NCI-H774 (cell line): ENCODE measurements around the gene IBA57.

Experiments used
- DNase-seq: peaks from one replicate; lab custom pipeline; 2025; lab: John Stamatoyannopoulos, UW

IBA57 gene

DNA sequence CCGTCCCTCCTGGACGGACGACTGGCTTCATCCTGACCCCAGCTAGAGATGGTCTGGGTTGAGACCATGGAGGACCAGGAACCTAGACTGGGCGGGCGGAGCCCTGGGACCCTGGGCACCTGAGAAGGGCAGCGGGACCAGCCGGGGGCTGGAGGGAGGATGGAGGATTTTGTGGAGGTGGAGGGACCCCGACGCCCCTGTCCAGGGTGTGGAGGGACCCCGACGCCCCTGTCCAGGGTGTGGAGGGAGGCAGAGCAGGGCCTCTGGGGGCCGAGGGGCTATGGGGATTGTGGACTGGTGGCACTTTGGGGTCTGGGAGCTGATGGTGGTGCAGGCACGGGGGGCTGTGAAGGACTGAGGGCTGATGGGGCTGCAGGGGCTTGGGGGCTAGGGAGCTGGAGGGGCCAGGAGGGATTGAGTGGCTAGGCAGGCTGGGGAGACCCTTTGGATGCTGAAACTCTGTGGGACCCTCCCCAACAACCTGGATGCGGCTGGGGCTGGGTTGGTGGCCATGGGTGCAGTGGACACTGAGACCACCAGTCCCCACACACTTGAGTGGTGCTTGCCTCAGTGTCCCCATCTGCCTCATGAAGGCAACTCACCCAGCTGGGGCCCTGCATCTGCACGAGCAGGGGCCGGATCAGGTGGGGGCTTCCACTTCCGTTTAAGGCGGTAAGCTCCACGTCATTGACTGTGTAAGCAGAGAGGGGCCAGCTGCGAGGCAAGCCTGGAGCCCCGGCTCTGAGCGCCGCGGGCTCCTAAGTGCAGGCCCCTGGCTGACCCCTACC is 8.5 kb upstream of the IBA57 start:
- no peak for DNase-seq

DNA sequence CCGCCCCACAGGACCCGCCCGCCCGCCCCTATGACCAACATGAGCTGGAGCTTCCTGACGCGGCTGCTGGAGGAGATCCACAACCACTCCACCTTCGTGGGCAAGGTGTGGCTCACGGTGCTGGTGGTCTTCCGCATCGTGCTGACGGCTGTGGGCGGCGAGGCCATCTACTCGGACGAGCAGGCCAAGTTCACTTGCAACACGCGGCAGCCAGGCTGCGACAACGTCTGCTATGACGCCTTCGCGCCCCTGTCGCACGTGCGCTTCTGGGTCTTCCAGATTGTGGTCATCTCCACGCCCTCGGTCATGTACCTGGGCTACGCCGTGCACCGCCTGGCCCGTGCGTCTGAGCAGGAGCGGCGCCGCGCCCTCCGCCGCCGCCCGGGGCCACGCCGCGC is 7.9 kb upstream of the IBA57 start:
- no peak for DNase-seq

GRCh38 chr1:228158151-228159007 is 7.2 kb upstream of the IBA57 start:
- no peak for DNase-seq

DNA sequence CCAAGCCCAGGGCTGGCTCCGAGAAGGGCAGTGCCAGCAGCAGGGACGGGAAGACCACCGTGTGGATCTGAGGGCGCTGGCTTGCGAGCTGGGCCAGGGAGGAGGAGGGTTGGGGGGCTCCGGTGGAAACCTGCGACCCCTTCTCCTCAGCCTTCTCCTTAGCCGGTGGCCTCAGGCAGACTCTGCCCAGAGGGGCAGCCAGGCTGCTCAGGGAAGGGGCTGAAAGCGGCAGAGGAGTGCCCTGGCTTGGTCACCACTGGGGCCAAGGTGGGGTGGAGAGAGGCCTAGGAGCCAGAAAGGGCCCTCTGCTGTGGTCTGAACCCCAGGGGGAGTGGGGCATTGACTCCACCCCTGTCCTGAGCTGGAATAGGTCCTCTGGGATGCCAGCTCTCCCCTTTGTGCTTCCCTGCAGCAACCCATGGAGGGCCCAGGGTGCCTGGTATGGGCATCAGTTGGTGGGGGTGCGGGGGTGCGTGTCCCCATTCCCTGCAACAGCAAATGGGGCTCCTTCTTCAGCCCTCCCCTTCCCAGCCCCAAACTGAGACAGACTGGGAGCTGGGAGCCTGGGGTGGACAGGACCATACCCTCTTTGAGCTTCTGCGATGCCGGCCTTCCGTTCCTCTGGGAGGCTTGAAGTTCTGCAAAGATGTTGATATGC is 6.5 kb upstream of the IBA57 start:
- no peak for DNase-seq

GRCh38 chr1:228160201-228160761 is 5.3 kb upstream of the IBA57 start:
- DNase-seq, result no peak

- DNase-seq, result no peak
These were observed 4.2 kb upstream of the IBA57 start for GRCh38 chr1:228161362-228161761.

GRCh38 chr1:228161866-228162265 is 3.7 kb upstream of the IBA57 start:
- no peak for DNase-seq

GRCh38 chr1:228162286-228163006 is 3.2 kb upstream of the IBA57 start:
- DNase-seq, result no peak

DNA sequence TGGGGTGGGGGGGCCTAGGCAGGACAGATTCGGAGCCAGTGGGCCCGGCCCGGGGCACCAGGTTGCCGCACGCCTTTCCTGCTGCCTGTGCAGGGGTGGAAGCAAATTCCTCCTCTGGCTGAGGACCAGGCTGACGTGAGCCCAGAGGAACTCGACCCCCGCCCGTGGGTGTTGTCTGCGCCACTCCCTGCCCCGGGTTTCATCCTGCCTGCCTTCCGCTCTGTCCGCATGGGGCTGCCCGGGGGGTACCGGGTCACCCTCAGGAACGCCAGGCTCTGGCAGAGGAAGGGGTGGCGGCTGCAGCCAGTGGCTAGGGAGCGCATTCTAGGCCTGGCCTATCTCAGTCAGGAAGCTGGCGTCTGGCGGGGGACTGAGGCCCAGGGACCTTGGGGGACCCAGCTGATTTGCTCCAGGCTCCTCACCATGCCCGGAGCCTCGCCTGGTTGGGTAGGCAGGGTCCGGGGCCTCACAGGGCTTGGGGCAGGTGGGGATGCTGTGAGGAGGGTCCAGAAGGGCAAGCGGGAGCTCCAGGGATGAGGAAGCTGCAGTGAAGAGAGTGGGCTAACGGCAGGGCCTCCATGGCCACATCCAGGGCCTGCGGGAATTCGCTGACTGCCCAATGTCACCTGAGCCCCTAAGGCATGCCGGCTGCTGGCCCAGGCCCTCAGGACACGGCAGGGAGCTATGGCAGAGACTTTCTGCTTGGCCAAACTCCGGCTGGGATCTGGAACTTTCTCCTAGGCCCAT is 2.4 kb upstream of the IBA57 start:
- no peak for DNase-seq

DNA sequence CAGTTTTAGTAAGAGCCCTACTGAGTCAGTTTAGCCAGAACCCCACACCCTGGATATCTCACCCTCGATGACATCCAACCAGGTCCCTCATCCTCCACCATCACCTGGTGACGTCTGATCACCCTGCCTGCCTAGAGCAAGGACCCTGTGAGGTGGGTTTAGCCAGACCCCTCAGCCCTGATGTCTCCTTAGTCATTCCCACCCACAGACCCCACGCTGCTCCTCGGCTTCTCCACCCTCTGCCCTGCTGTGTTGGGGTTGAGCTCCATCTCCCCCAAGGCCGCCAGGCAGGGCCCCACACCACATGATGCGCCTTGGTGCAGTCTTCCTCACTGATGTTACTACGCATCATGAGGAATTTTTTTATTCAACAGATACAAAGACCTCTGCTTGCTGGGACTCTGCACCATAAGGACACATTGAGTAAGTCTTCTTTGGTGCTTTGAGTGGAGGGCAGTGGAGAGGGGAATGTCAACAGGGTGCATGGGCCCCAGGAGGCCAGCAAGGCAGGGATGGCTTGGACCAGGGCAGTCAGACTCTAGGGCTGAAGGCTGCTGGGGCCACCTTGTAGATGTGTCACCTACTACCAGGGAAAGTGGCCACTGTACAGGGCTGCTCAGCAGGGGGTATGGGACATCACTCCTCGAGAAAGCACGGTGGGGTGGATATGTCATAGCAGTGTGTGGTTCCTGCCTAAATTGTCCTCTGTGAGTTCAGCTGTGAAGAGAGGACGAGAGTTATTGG is 1.7 kb upstream of the IBA57 start:
- DNase-seq, result no peak

GRCh38 chr1:228164561-228165371 is 838 bp upstream of the IBA57 start:
- no peak for DNase-seq

DNA sequence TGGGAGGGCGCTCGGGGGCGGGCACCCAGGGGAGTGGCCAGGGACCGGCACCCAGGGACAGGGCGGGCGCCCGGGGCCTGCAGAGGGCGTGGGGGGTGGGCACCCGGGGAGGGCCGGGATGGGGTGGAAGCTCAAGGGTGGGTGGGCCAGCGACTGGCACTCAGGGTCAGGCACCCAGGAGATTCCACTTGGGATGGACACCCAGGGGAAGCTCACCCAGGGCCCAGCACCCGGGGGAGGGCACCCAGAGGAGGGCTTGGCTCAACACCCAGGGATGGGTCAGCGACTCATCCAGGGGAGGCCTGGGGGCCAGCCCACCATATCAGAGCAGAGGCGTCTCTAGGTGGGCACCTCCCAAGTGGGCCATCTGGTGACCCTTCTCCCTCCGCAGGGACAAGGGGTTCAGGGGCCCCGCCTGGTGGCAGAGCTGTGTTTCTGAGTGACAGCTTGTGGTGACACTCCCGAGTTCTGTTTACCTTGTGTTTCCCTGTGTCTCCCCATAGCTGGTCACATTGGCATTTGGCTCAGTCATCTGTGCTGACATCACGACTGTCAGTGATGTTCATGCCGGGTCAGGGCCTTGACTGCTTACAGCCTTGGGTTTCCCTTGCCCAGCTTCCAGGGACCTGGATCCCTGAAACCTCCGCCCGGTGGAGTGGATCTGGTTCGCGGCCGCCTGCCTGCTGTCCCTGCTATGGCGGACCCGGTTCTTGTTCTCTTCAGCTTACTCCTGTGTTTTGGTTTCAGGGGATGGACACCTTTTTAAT is 749 bp downstream of the IBA57 start:
- DNase-seq, result peak; percentile 32

- DNase-seq, result no peak
These were observed 3.1 kb downstream of the IBA57 start for GRCh38 chr1:228168563-228169270.

- DNase-seq, result no peak
These were observed 3.7 kb downstream of the IBA57 start for GRCh38 chr1:228169345-228169744.

- no peak for DNase-seq
These were observed 5.1 kb downstream of the IBA57 start for GRCh38 chr1:228170666-228171065.

DNA sequence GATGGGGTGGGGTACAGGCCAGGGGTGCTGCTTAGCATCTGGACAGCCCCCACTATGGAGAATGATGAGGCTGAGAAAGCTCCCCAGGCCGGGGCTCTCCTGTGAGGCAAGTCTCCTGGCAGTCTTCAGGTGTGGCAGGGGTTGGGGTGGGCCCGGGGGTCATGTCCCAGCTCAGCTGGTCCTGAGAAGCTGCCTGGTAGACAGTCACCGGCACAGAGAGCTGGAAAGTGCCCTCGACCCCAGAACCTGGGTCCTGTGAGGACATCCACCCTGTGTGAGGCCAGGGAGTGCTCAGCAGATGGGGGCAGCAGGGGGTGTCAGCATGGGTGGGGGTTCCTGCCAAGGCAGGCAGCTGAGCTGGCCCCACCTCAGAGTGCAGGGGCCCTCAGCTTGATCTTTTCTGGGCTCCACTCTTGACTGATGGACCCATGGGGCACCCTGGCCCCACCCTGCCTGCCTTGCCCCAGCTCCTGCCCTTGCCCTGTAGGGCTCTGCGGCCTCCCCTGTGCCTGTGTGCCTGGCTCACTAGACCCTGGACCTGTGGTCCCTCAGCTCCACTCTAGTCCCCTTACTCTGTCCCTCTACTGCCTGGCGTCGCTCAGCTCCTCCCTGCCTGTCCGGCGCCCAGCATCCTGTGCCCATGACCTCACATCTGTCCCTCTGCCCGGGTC is 5.8 kb downstream of the IBA57 start:
- no peak for DNase-seq
